GM19240 (cell line): ENCODE data around the gene OR10H5.
"Not testable (repeated sequence)": the region's sequence is repeated elsewhere in the genome, so short reads cannot be mapped to it uniquely, and the experiment has no call there.

ENCODE experiments used
- DNase-seq: peaks from one replicate; pipeline ENCODE4 v3.0.0; 2011; ENCODE audit warnings: low spot score; ENCODE audit not compliant: insufficient read length

OR10H5 gene

GRCh38 chr19:15810335-15810734 is 22.9 kb downstream of the OR10H5 start:
- no peak for DNase-seq

DNA sequence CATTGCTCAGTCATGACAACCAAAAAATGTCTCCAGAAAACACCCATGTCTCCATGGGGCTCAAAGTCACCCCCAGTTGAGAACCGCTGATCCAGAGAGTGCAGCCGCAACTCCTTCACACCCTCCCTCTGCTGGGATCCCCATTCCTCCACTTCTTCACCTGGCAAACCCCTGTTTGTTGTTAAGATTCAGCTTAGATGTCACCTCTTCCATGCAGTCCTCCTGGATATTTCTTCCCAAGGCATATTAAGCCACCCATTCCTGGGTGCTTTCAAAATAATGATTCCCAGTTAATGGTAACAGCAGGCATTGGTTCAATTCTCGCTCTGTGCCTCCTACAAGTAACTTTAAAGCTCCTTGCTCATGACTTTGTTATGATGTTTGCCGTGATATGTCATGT is 24.0 kb downstream of the OR10H5 start:
- DNase-seq, result no peak

- no peak for DNase-seq
Observed at GRCh38 chr19:15812060-15812722, 24.7 kb downstream of the OR10H5 start.

GRCh38 chr19:15813916-15814315 is 26.5 kb downstream of the OR10H5 start:
- no peak for DNase-seq

- DNase-seq, result no peak
Observed at GRCh38 chr19:15815306-15815705, 27.8 kb downstream of the OR10H5 start, which contains the start of gene OR10H1. Gene OR10H1, minus strand, starts transcription at chr19:15815664. Its CDS starts 7,627 bp downstream, at chr19:15808037.

- DNase-seq, result no peak
Observed at GRCh38 chr19:15820646-15821045, 33.2 kb downstream of the OR10H5 start.

DNA sequence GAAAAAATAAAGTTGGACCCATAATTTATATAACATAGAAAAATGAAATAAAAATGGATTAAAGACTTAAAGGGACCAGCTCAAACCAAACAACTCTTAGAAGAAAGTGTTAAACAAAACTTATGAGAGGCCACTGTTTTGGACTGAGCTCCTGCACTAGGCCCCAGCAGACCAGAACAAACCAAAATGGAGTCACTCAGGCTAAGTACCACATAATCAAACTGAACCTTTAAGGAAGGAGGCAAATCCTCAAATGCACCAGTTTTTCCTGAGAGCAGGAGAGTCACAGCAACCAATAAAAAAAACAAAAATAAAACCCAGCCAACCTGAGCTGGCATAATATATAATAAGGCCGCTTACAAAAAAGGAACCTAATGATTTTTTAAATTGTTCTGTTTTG is 38.3 kb downstream of the OR10H5 start:
- no peak for DNase-seq

DNA sequence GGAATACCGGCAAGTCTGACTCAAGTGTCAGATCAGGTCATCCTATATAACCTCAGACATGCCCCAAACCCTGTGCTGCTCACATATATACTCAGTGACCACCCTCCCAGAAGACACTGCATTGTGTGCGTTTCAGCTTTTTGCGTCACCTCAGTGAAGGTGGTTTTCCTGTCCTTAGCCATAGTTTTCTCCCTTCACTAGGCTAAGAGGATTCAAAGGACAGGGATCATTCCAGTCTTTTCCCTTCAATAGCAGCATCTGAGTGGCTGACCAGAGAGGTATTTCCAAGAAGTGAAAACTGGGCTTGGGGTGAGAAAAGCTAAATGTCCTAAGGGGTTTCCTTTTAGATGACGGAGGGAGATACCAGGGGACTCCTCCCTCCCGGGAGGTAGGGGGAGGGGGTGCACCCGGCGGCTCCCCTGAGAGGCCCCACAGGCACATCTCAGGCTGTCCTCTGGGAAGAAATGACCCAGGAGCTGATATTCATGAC is 40.7 kb downstream of the OR10H5 start:
- DNase-seq, result no peak

GRCh38 chr19:15828611-15829305 is 41.3 kb downstream of the OR10H5 start:
- DNase-seq, result not testable (repeated sequence)

- DNase-seq, result no peak
Observed at GRCh38 chr19:15829306-15829698, 41.8 kb downstream of the OR10H5 start.

GRCh38 chr19:15829786-15830185 is 42.3 kb downstream of the OR10H5 start:
- DNase-seq, result no peak

DNA sequence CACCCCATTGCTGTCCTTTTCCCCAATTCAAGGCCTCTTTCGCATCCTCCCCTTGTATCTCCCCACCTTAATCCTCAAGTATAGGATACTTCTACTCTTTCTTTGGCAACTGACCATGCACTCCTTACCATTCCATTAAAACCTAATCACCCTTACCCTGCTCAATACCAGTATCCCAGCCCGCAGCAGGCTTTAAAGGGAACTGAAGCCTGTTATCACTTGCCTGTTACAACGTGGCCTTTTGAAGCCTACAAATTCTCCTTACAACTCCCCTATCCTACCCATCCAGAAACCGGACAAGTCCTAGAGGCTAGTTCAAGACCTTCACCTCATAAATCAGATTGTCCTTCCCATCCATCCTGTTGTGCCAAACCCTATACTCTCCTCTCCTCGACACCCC is 44.2 kb downstream of the OR10H5 start:
- no peak for DNase-seq

DNA sequence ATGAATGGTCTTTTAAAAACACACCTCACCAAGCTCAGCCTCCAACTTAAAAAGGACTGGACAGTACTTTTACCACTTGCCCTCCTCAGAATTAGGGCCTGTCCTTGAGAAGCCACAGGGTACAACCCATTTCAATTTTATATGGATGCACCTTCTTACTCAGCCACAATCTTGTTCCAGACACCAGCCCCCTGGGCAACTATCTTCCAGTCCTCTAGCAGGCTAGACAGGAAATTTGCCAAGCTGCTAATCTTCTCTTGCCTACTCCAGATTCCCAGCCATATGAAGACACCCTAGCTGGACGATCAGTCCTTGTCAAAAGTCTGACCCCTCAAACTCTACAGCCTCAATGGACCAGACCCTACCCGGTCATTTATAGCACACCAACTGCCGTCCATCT is 46.8 kb downstream of the OR10H5 start:
- DNase-seq, result not testable (repeated sequence)

DNA sequence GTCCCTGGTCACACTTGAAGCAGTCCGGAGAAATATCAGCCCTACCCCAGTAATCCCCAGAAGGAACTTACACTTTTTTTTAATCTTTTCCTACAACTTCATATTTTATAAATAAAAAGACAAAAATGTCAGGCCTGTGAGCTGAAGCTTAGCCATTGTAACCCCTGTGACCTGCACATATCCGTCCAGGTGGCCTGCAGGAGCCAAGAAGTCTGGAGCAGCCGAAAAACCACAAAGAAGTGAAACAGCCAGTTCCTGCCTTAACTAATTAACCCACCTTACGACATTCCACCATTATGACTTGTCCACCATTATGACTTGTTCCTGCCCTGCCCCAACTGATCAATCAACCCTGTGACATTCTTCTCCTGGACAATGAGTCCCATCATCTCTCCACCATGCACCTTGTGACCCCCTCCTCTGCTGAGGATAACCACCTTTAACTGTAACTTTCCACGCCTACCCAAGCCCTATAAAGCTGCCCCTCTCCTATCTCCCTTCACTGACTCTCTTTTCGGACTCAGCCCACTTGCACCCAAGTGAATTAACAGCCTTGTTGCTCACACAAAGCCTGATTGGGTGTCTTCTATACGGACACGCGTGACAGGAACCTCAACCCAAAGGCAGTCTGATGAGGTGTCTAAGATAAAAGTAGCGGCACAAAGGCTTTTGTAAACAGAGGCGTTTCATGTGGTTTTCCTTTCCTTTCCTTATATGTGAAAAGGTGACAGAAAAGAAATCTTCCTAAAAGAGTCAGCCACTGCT is 48.3 kb downstream of the OR10H5 start:
- not testable (repeated sequence) for DNase-seq

DNA sequence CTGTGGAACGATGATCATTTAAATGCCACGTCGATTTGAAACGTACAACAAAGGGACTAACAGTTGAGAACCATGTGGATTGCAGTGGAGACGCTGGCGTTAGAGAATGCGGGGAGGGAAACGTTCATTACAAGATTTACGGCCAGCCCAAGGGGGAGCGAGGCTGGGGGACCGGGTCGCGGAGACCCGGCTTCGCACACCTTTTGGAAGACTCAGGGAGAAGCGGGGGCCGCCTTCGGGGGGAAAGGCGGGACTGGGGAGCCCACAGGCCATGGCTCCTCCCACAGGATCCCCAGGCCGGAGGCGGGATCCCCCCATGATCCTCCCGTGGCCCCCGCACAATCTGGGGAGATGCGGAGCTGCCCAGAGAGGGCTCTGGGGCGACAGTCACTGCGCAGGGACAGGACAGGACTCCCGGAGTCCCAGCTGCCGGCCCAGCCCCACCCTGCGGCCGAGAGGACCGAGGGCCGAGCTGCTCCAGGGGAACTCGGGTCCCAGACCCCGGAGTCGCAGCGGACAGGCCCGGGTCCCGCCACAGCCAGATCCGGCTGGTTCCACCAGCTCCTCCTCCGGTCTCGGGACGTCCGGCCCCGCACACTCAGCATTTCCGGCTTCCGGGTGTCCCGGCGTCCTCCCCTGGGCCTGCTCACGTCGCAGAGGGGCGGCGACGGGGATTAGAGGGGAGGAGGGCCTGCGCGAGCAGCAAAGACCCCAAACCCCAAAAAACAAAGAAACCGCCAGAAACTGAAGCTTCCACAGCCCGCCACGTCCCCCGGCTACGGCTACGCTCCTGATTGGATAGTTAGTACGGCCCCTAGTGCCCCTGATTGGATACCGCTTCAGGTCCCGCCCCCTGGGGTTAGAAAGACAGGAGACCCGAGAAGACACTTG is 49.1 kb downstream of the OR10H5 start:
- DNase-seq, result peak; percentile 90

- DNase-seq, result no peak
Observed at GRCh38 chr19:15837221-15837731, 49.8 kb downstream of the OR10H5 start.

- DNase-seq, result no peak
Observed at GRCh38 chr19:15838351-15838750, 50.9 kb downstream of the OR10H5 start.

- DNase-seq, result not testable (repeated sequence)
Observed at GRCh38 chr19:15839888-15840287, 52.4 kb downstream of the OR10H5 start.

GRCh38 chr19:15840833-15841232 is 53.4 kb downstream of the OR10H5 start:
- no peak for DNase-seq

GRCh38 chr19:15841875-15842569 is 54.6 kb downstream of the OR10H5 start:
- DNase-seq, result no peak
